Mesenchymal stem cell (in vitro differentiated cells and primary cell): Measurements from ENCODE around the gene USP38.

Experiments
- DNase-seq: peaks from one replicate; pipeline ENCODE4 v3.0.0-alpha.2; 2013
- H2AFZ ChIP-seq: one replicate; pipeline ENCODE4 v1.6.1; 2013; ENCODE audit warnings: low read depth, mild to moderate bottlenecking, control low read depth, inconsistent platforms, low read length, moderate library complexity
- H2AK5ac ChIP-seq: 2 replicates; pipeline ENCODE4 v1.6.1; 2013; ENCODE audit warnings: low read length, moderate library complexity, mild to moderate bottlenecking, inconsistent platforms; ENCODE audit not compliant: severe bottlenecking
- H2BK120ac ChIP-seq: one replicate; pipeline ENCODE4 v1.6.1; 2013; ENCODE audit warnings: low read depth, mild to moderate bottlenecking, inconsistent platforms, low read length, moderate library complexity
- H2BK12ac ChIP-seq, 2 experiments: one replicate each; pipeline ENCODE4 v1.6.1; 2013; ENCODE audit warnings: inconsistent platforms in 2 of 2, low read length in 2 of 2, mild to moderate bottlenecking in 2 of 2, moderate library complexity in 2 of 2, control low read depth in 1 of 2
- H2BK15ac ChIP-seq: one replicate; pipeline ENCODE4 v1.6.1; 2013; ENCODE audit warnings: mild to moderate bottlenecking, low read depth, inconsistent platforms; ENCODE audit not compliant: poor library complexity, severe bottlenecking
- H2BK5ac ChIP-seq: 2 replicates; pipeline ENCODE4 v1.6.1; 2013; ENCODE audit warnings: low read depth, mild to moderate bottlenecking, low read length, control low read depth, inconsistent platforms; ENCODE audit not compliant: poor library complexity, severe bottlenecking
- H3K14ac ChIP-seq, 2 experiments: one replicate each; pipeline ENCODE4 v1.6.1; 2013; ENCODE audit warnings: inconsistent platforms in 2 of 2, low read length in 2 of 2, control low read depth in 1 of 2, mild to moderate bottlenecking in 1 of 2, moderate library complexity in 1 of 2
- H3K18ac ChIP-seq, 2 experiments: one replicate each; pipeline ENCODE4 v1.6.1; 2013; ENCODE audit warnings: inconsistent platforms in 2 of 2, low read length in 2 of 2, control low read depth in 1 of 2, low read depth in 1 of 2, mild to moderate bottlenecking in 1 of 2
- H3K23ac ChIP-seq, 2 experiments: one replicate each; pipeline ENCODE4 v1.6.1; 2013; ENCODE audit warnings: inconsistent platforms in 2 of 2, low read length in 2 of 2, mild to moderate bottlenecking in 2 of 2, moderate library complexity in 2 of 2, control low read depth in 1 of 2
- H3K27ac ChIP-seq: 2 replicates; pipeline ENCODE4 v1.5.1; 2013; ENCODE audit warnings: mild to moderate bottlenecking, moderate library complexity, low read length, control low read depth, inconsistent platforms; ENCODE audit not compliant: poor library complexity, severe bottlenecking
- H3K27me3 ChIP-seq, 2 experiments: 2 replicates each; pipeline versions ENCODE4 v1.6.1 to v1.7.0; 2013; ENCODE audit warnings: low read length in 2 of 2, mild to moderate bottlenecking in 2 of 2, moderate library complexity in 2 of 2, control low read depth in 1 of 2, inconsistent platforms in 1 of 2; ENCODE audit not compliant: control insufficient read depth in 1 of 2, insufficient read depth in 1 of 2
- H3K36me3 ChIP-seq, 2 experiments: 2 replicates each; pipeline versions ENCODE4 v1.6.1 to v1.7.0; 2013; ENCODE audit warnings: low read length in 2 of 2, control low read depth in 1 of 2, inconsistent platforms in 1 of 2, low read depth in 1 of 2, mild to moderate bottlenecking in 1 of 2; ENCODE audit not compliant: insufficient read depth in 2 of 2, control insufficient read depth in 1 of 2
- H3K4ac ChIP-seq, 2 experiments: one replicate each; pipeline ENCODE4 v1.6.1; 2013; ENCODE audit warnings: inconsistent platforms in 2 of 2, low read length in 2 of 2, mild to moderate bottlenecking in 2 of 2, moderate library complexity in 2 of 2, control low read depth in 1 of 2, low read depth in 1 of 2
- H3K4me1 ChIP-seq: 2 replicates; pipeline ENCODE4 v1.6.1; 2013; ENCODE audit warnings: low read depth, low read length, control low read depth; ENCODE audit not compliant: control insufficient read depth, insufficient read depth
- H3K4me2 ChIP-seq: 2 replicates; pipeline ENCODE4 v1.6.1; 2013; ENCODE audit warnings: low read length, mild to moderate bottlenecking, inconsistent platforms; ENCODE audit not compliant: poor library complexity, severe bottlenecking
- H3K4me3 ChIP-seq, 2 experiments: 2 replicates each; pipeline versions ENCODE4 v1.5.1 to v1.7.0; 2013; ENCODE audit warnings: low read length in 2 of 2, mild to moderate bottlenecking in 2 of 2, control low read depth in 1 of 2, low read depth in 1 of 2; ENCODE audit not compliant: insufficient read depth in 1 of 2
- H3K79me1 ChIP-seq: replicated peaks from 2 replicates; pipeline ENCODE4 v1.6.1; 2013; ENCODE audit warnings: mild to moderate bottlenecking, control low read depth, low read length, inconsistent platforms; ENCODE audit not compliant: poor library complexity, severe bottlenecking
- H3K9ac ChIP-seq: 2 replicates; pipeline ENCODE4 v1.7.0; 2013; ENCODE audit warnings: mild to moderate bottlenecking, low read length, moderate library complexity
- H3K9me3 ChIP-seq: 2 replicates; pipeline ENCODE4 v1.7.0; 2013; ENCODE audit warnings: mild to moderate bottlenecking, low read length; ENCODE audit not compliant: control insufficient read depth
- H4K8ac ChIP-seq: one replicate; pipeline ENCODE4 v1.6.1; 2013; ENCODE audit warnings: inconsistent platforms, mild to moderate bottlenecking, low read length, moderate library complexity
- H4K91ac ChIP-seq: one replicate; pipeline ENCODE4 v1.6.1; 2013; ENCODE audit warnings: mild to moderate bottlenecking, low read length, inconsistent platforms
- WGBS: methylation state at CpG from one replicate; pipeline ENCODE4 v1.1.7; 2013; ENCODE audit warnings: mixed read lengths; 5-methylcytosine and 5-hydroxymethylcytosine counted together

The USP38 gene

DNA sequence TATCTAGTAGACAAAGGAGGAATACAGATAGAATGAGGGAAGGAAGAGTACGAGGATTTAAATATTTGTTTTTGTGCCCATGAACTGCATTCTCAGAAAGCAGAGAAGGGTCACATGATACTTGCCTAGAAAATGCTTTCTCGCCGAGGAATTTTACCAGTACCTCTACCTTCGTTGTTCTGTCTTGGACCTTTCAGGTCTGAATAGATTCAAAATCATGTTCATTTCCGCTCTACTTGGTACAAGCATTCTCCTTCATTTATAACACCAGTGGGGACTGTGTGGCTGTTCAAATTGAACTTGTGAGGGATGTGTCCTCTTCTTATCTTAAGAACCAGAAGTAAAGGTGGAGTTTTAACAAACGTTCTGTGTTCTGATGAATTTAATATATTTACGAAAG lies 1.9 kb downstream of the USP38 start:
- H3K4me3 ChIP-seq, result peak overlapping the region in 1 of 2 experiments; percentile 88
- no peak overlapping the region for H2AFZ ChIP-seq
- H3K27ac ChIP-seq, result no peak overlapping the region
- H3K4me2 ChIP-seq, result peak overlapping the region; percentile 93
- peaks cover 0 to 34% of the 10 kb centered on the region in 2 experiments for H3K36me3 ChIP-seq
- no peak overlapping the region for H3K14ac ChIP-seq
- no peaks in the 10 kb centered on the region for H3K79me1 ChIP-seq
- H3K18ac ChIP-seq, result no peak overlapping the region
- no peaks in the 10 kb centered on the region for H3K27me3 ChIP-seq
- H2BK12ac ChIP-seq, result no peak overlapping the region
- H2BK120ac ChIP-seq, result no peak overlapping the region
- H4K8ac ChIP-seq, result no peak overlapping the region
- peak overlapping the region; percentile 95 for H3K9ac ChIP-seq
- H3K9me3 ChIP-seq, result no peaks in the 10 kb centered on the region
- no peaks in the 10 kb centered on the region for H3K4me1 ChIP-seq
- 22% methylated on average over 4 of the region's 7 CpGs for WGBS
- no peak overlapping the region for H2AK5ac ChIP-seq
- DNase-seq, result no peak
- H4K91ac ChIP-seq, result no peak overlapping the region
- no peak overlapping the region for H3K23ac ChIP-seq
- no peak overlapping the region for H2BK5ac ChIP-seq
- H2BK15ac ChIP-seq, result no peak overlapping the region
- no peak overlapping the region for H3K4ac ChIP-seq

DNA sequence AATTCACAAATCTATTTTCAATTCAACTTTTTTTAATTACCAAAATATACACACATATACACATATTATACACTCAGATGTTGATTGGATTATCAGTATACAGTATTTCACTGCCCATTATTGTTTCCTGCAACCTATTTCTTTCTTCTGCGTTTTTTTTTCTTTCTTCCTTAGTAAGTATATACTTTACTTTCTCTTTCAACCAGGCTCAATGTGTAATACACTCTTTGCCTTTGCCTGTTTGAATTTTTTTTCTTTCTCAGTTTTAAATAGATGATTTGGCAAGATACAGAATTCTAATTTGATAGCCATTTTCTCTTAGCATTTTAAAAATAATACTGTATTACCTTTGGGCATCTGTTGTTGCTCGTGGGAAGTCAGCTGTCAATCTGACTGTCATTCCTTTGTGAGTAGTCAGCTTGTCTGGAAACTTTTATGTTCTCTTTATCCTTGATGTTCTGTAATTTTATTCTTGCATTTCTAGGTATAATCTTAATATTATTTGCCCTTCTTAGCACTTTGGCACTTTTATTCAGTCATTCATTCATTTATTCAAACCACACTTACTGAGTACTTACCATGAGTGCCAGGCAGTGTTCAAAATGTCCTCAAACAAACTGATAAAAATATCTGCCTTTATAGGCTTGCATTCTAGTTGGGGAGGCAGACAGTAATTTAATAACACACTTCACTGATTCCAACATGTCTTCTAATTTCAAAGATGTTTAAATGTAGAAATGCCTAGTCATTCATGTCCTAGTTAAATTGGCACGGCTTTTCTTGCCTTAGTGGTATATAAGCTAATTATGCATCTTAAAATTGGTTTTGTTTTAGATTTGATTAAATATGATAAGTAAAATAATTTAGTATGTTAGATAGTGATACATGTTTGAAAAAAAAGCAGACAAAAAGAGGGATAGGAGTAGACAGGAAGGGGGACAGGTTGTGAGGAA lies 3.7 kb downstream of the USP38 start:
- Histone ChIP-seq H2AK5ac (no peak overlapping the region), H3K9ac (peak overlapping the region; percentile 95), H3K9me3 (no peaks in the 10 kb centered on the region), H3K79me1 (peaks cover 2% of the 10 kb centered on the region), H3K4me2 (peak overlapping the region; percentile 66), H3K18ac (no peak overlapping the region), H2AFZ (no peak overlapping the region), H3K27ac (no peak overlapping the region), H4K91ac (no peak overlapping the region), H4K8ac (no peak overlapping the region), H3K23ac (no peak overlapping the region), H3K4ac (no peak overlapping the region), H3K14ac (no peak overlapping the region), H3K4me3 (peak overlapping the region in 1 of 2 experiments; percentile 88), H3K36me3 (peaks cover 3 to 51% of the 10 kb centered on the region in 2 experiments), H2BK12ac (no peak overlapping the region), H2BK15ac (no peak overlapping the region), H2BK120ac (no peak overlapping the region), H3K27me3 (no peaks in the 10 kb centered on the region), H3K4me1 (no peaks in the 10 kb centered on the region), H2BK5ac (no peak overlapping the region)
- peak; percentile 33 for DNase-seq
- WGBS, result 93% methylated on average over 2 of the region's 3 CpGs

DNA sequence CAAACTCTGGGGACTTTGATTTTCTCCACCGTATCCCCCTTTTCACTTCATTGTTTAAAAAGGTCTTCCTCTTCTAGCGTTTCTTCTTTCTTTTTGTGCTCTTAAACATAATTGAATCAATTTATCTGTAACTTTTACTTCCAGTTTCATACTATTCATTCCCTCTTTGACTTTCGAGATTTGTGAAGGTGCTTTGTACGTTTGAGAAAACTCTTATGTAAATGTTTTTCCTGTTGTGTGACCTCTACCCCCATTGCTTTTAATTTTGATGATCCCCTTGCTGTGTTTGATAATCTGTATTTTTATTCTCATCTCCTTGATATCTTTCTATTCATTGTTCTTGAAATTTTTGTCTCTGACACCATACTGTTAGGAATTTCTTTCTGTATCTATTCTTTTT lies 4.8 kb downstream of the USP38 start:
- Histone ChIP-seq H4K8ac (no peak overlapping the region), H3K4me1 (no peaks in the 10 kb centered on the region), H2BK15ac (no peak overlapping the region)

DNA sequence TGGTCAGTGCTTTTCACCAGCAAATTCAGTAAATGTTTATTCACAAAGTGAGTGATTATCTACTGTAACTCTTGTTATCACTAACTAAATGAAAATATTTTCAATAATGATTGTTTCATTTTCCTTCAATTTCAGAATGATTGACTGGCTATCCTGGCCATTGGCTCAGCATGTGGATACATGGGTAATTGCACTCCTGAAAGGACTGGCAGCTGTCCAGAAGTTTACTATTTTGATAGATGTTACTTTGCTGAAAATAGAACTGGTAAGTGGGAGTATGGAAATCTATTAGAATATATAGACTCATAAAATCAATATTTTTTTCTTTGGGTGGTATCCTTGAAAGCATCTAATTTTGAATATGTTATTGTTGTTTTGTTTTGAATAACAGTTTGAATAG lies 10.9 kb downstream of the USP38 start:
- H3K36me3 ChIP-seq, result peaks cover 12 to 95% of the 10 kb centered on the region in 2 experiments
- no peak overlapping the region for H2AK5ac ChIP-seq
- no peak overlapping the region for H3K4me3 ChIP-seq
- no peaks in the 10 kb centered on the region for H3K4me1 ChIP-seq
- H3K14ac ChIP-seq, result no peak overlapping the region
- H2BK5ac ChIP-seq, result no peak overlapping the region
- H2BK15ac ChIP-seq, result no peak overlapping the region
- H3K18ac ChIP-seq, result no peak overlapping the region
- H3K23ac ChIP-seq, result no peak overlapping the region
- no peak overlapping the region for H3K4ac ChIP-seq
- no peak overlapping the region for H2AFZ ChIP-seq
- H3K4me2 ChIP-seq, result no peak overlapping the region
- no peaks in the 10 kb centered on the region for H3K27me3 ChIP-seq
- no peak for DNase-seq
- H4K8ac ChIP-seq, result no peak overlapping the region
- H3K9ac ChIP-seq, result no peak overlapping the region
- no peak overlapping the region for H4K91ac ChIP-seq
- no peak overlapping the region for H2BK12ac ChIP-seq
- H2BK120ac ChIP-seq, result no peak overlapping the region
- no peak overlapping the region for H3K27ac ChIP-seq
- H3K79me1 ChIP-seq, result peaks cover 17% of the 10 kb centered on the region
- H3K9me3 ChIP-seq, result no peaks in the 10 kb centered on the region

More for the DNA sequence above, 4.8 kb downstream of the USP38 start:
- Histone ChIP-seq H2BK120ac (no peak overlapping the region), H2BK5ac (no peak overlapping the region), H3K27me3 (no peaks in the 10 kb centered on the region), H4K91ac (no peak overlapping the region), H3K36me3 (peaks cover 3 to 61% of the 10 kb centered on the region in 2 experiments), H3K4me3 (peak overlapping the region in 1 of 2 experiments; percentile 88), H3K18ac (no peak overlapping the region), H3K9ac (peak overlapping the region; percentile 95), H3K4me2 (no peak overlapping the region), H3K79me1 (peaks cover 6% of the 10 kb centered on the region), H2BK12ac (no peak overlapping the region), H3K27ac (no peak overlapping the region), H3K23ac (no peak overlapping the region), H3K9me3 (no peaks in the 10 kb centered on the region), H3K14ac (no peak overlapping the region), H3K4ac (no peak overlapping the region), H2AK5ac (no peak overlapping the region), H2AFZ (no peak overlapping the region)
- 86% methylated on average over 2 of the region's 4 CpGs for WGBS
- no peak for DNase-seq
